Adrenal gland (tissue), 12 donors: ENCODE measurements around the gene B4GALNT1. TPM values are rescaled to one million over a fixed set of nuclear protein-coding genes. Genes with fewer than 3 reads are reported as not detected.
"Not testable (repeated sequence)": the region's sequence is repeated elsewhere in the genome, so short reads cannot be mapped to it uniquely, and the experiment has no call there.

Experiments used
- DNase-seq, 7 donors: peaks; one replicate each; pipeline ENCODE4 v3.0.0-alpha.2; 2019 to 2020
- H3K27ac ChIP-seq, 5 donors: fragments of 200-600 bp; sonication (generic) in 4 of 5; 1 replicate in 3 of 5; 2 replicates in 2 of 5; pipeline versions ENCODE4 v1.5.1 to v1.8.0; 2016 to 2020; ENCODE audit warnings: mild to moderate bottlenecking in 1 of 5
- H3K27me3 ChIP-seq: fragments of 200-600 bp; 2 replicates; pipeline ENCODE4 v1.8.0; 2021
- H3K36me3 ChIP-seq, 2 donors: fragments of 200-600 bp; replicated peaks in 1 of 2; 1 replicate in 1 of 2; 2 replicates in 1 of 2; pipeline versions ENCODE4 v1.5.1 to v1.8.0; 2018 to 2022
- H3K4me1 ChIP-seq, 2 donors: fragments of 200-600 bp; replicated peaks in 1 of 2; 1 replicate in 1 of 2; 2 replicates in 1 of 2; pipeline versions ENCODE4 v1.5.1 to v1.8.0; 2018 to 2021
- H3K4me3 ChIP-seq, 4 donors: fragments of 200-600 bp; sonication (generic) in 3 of 4; one replicate each; pipeline ENCODE4 v1.5.1; 2016 to 2018
- H3K9me3 ChIP-seq, 3 donors: fragments of 200-600 bp; sonication (generic) in 1 of 3; replicated peaks in 1 of 3; 1 replicate in 2 of 3; 2 replicates in 1 of 3; pipeline versions ENCODE4 v1.5.1 to v1.8.0; 2016 to 2021
- CTCF ChIP-seq, 6 experiments: fragments of 450-650 bp in 4 of 6; fragments of 200-600 bp in 2 of 6; sonication (generic) in 1 of 6; IDR thresholded peaks; 1 replicate in 5 of 6; 2 replicates in 1 of 6; pipeline versions ENCODE4 v1.5.1 to v1.8.0; 2016 to 2021; ENCODE audit warnings: antibody characterized with exemption in 6 of 6, mild to moderate bottlenecking in 2 of 6, moderate library complexity in 1 of 6
- POLR2A ChIP-seq, 2 donors: fragments of 450-650 bp; IDR thresholded peaks; one replicate each; pipeline ENCODE4 v1.6.1; 2017; ENCODE audit warnings: antibody characterized with exemption in 2 of 2, mild to moderate bottlenecking in 2 of 2, moderate library complexity in 1 of 2
- WGBS, 4 donors: extraction: QIAGEN DNeasy Blood & Tissue Kit in 2 of 4; methylation state at CpG; one replicate each; pipeline versions ENCODE4 v1.1.5 to v1.1.7; 2013 to 2017; 5-methylcytosine and 5-hydroxymethylcytosine counted together
- intact Hi-C, 2 donors: fragments of 100-400 bp; cut with DNase I; formaldehyde crosslinking; loops; one replicate each; pipeline versions ENCODE4 v1.14.1 to v1.15.0; 2022 to 2023
- polyA plus RNA-seq, 3 donors: library from polyadenylated mRNA; stranded (reverse); fragments of 200-250 nt in 2 of 3; fragments of 350-450 nt in 1 of 3; fragmentation: Illumina TruSeq in 1 of 3; extraction: RNeasy Lipid Tissue Mini Kit (QIAGEN cat#74804) in 1 of 3; gene quantifications; one replicate each; pipeline ENCODE4 v1.2.3, GENCODE V29; 2013 to 2014
- total RNA-seq, 9 donors: library from RNA; depleted of rRNA in 4 of 9; stranded (reverse); fragments of >200 nt in 4 of 9; fragments of 120-200 nt in 1 of 9; fragmentation: NEBNext Ultra II Directional in 1 of 9; extraction: Animal tissue kit (Norgen Biotek cat#: 25700) in 1 of 9; gene quantifications; one replicate each; pipeline versions ENCODE4 v1.1.0 to v1.2.4, GENCODE V29; 2013 to 2023
- donor health status: healthy with polysubstance abuse.
- donor health status: Bipolar disorder and iron deficiency.
- donor health status: DM: yes; HTN: yes; CAD: no.
- donor health status: DM: no; HTN: no; CAD: no.
- donor health status: DM: no; HTN: no; CAD: no.
- donor health status: DM: yes; HTN: yes; CAD: no.

Gene B4GALNT1
- total and polyA plus RNA-seq, 12 donors, result 0.17 to 7.4 (median 1.2) TPM

GRCh38 chr12:57640175-57641042 lies 7.4 kb upstream of the B4GALNT1 start:
- intact Hi-C loops, result no loop called here
- DNase-seq, result peak in 1 of 7 donors; percentile 3
- 55 to 65% (median 63%) methylated on average over 7 of the region's 7 CpGs for WGBS, 4 donors
- Histone ChIP-seq H3K36me3 (no peaks in the 10 kb centered on the region), H3K4me1 (no peaks in the 10 kb centered on the region), H3K4me3 (no peak overlapping the region), H3K9me3 (no peaks in the 10 kb centered on the region), H3K27ac (no peak overlapping the region), H3K27me3 (peaks cover 26% of the 10 kb centered on the region)
- TF ChIP-seq CTCF (IDR thresholded peaks at IDR 0.05) (no peak), POLR2A (IDR thresholded peaks at IDR 0.05) (no peak)

GRCh38 chr12:57638096-57638495 lies 5.1 kb upstream of the B4GALNT1 start:
- H3K4me3 ChIP-seq, result no peak overlapping the region
- peaks cover under 1 to 2% of the 10 kb centered on the region in 2 donors for H3K4me1 ChIP-seq
- H3K27ac ChIP-seq, result no peak overlapping the region
- WGBS, 4 donors, result 76 to 89% (median 86%) methylated on average over 3 of the region's 3 CpGs
- no peaks in the 10 kb centered on the region for H3K9me3 ChIP-seq
- intact Hi-C loops, result no loop called here
- DNase-seq, result peak in 1 of 7 donors; percentile 4
- TF ChIP-seq POLR2A (IDR thresholded peaks at IDR 0.05) (no peak), CTCF (IDR thresholded peaks at IDR 0.05) (no peak)
- H3K27me3 ChIP-seq, result peaks cover 27% of the 10 kb centered on the region
- H3K36me3 ChIP-seq, result no peaks in the 10 kb centered on the region

- Histone ChIP-seq H3K4me3 (no peak overlapping the region), H3K36me3 (no peaks in the 10 kb centered on the region), H3K27me3 (peaks cover 31% of the 10 kb centered on the region), H3K9me3 (no peaks in the 10 kb centered on the region), H3K4me1 (peaks cover 8 to 9% of the 10 kb centered on the region in 2 donors), H3K27ac (no peak overlapping the region)
- WGBS, 4 donors, result 66 to 73% (median 69%) methylated on average over 3 of the region's 3 CpGs
- no peak for TF ChIP-seq CTCF (IDR thresholded peaks at IDR 0.05)
- no peak for TF ChIP-seq POLR2A (IDR thresholded peaks at IDR 0.05)
- DNase-seq, result no peak
- intact Hi-C loops, result no loop called here
These were observed 4.4 kb upstream of the B4GALNT1 start for GRCh38 chr12:57637364-57637763.

- DNase-seq, H3K9me3 ChIP-seq, intact Hi-C loops, H3K4me3 ChIP-seq, H3K27ac ChIP-seq, H3K36me3 ChIP-seq: not testable (repeated sequence)
- Histone ChIP-seq H3K4me1 (peaks cover 14 to 16% of the 10 kb centered on the region in 2 donors), H3K27me3 (peaks cover 38% of the 10 kb centered on the region)
- 77 to 85% (median 80%) methylated on average over 9 of the region's 9 CpGs for WGBS, 4 donors
These were observed 3.7 kb upstream of the B4GALNT1 start for GRCh38 chr12:57636731-57637130.
